Fibroblast of lung (primary cell): Measurements from ENCODE around the gene FAM47E.

Experiments used
- EZH2 ChIP-seq: IDR thresholded peaks from 2 replicates; pipeline ENCODE4 v1.5.1; 2012; ENCODE audit warnings: low read length, control low read depth, mild to moderate bottlenecking; ENCODE audit errors: missing control alignments
- TF ChIP-seq, protein P1 (sequence below), 2 donors: IDR thresholded peaks in 1 of 2; conservative IDR thresholded peaks in 1 of 2; 1 replicate in 1 of 2; 2 replicates in 1 of 2; pipeline ENCODE4 v1.5.1; 2011 to 2012; ENCODE audit warnings: low read length in 2 of 2, control low read depth in 1 of 2, inconsistent platforms in 1 of 2, low read depth in 1 of 2, mild to moderate bottlenecking in 1 of 2

DNA sequence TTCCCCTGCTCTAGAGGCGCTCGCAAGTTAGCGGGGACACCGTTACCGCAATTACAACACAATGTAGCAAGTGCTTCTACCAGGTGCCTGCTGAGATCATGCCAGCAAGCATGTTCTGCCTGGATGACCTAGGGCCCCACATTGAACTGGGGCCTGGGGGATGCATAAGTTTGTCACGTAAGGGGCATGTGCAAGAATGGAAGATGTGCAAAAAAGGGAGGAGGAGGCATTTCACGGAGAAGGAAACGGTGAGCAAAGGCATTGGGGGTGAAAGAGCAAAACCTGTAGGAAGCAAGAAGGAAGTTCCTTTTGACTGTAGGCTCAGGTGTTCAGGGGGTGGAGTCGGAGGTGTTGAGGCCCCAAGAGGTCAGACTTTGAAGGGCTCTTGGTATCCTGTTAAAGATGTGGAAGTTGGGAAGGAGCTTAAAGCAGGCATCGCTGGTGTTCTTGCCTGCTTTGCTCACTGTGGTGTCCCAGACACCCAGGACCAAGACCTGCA, 37.3 kb upstream of the FAM47E start:
- TF ChIP-seq, protein P1, sequence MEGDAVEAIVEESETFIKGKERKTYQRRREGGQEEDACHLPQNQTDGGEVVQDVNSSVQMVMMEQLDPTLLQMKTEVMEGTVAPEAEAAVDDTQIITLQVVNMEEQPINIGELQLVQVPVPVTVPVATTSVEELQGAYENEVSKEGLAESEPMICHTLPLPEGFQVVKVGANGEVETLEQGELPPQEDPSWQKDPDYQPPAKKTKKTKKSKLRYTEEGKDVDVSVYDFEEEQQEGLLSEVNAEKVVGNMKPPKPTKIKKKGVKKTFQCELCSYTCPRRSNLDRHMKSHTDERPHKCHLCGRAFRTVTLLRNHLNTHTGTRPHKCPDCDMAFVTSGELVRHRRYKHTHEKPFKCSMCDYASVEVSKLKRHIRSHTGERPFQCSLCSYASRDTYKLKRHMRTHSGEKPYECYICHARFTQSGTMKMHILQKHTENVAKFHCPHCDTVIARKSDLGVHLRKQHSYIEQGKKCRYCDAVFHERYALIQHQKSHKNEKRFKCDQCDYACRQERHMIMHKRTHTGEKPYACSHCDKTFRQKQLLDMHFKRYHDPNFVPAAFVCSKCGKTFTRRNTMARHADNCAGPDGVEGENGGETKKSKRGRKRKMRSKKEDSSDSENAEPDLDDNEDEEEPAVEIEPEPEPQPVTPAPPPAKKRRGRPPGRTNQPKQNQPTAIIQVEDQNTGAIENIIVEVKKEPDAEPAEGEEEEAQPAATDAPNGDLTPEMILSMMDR (conservative IDR thresholded peaks at IDR 0.05 in 1 of 2, IDR thresholded peaks at IDR 0.05 in 1 of 2; ENCODE audit: low read depth in 1 of 2, low read length in 2 of 2): no peak
- TF ChIP-seq EZH2: no peak
